Memory B cell (primary cell): ENCODE data around the gene MRTFA.
A peak's percentile ranks its signal among the peaks of the same experiment; 100 is the strongest.
"Not testable (repeated sequence)": the region's sequence is repeated elsewhere in the genome, so short reads cannot be mapped to it uniquely, and the experiment has no call there.

Experiments used
- ATAC-seq: fragments of 150-1000 bp; cut with Tn5 transposase; 2 replicates; pipeline ENCODE4 v1.10.0; 2021; ENCODE audit warnings: low read depth, mild to moderate bottlenecking, moderate library complexity
- DNase-seq, 2 donors: peaks; one replicate each; pipeline ENCODE4 v3.0.0; 2022; ENCODE audit warnings: low spot score in 2 of 2
- H3K27ac Mint-ChIP-seq: one replicate; pipeline ENCODE4 v1.8.0; 2022; ENCODE audit warnings: mild to moderate bottlenecking, moderate library complexity, mixed read lengths
- H3K27me3 Mint-ChIP-seq: one replicate; pipeline ENCODE4 v1.8.0; 2022; ENCODE audit warnings: mixed read lengths
- H3K36me3 Mint-ChIP-seq: one replicate; pipeline ENCODE4 v1.8.0; 2022; ENCODE audit warnings: mild to moderate bottlenecking, mixed read lengths
- H3K4me1 Mint-ChIP-seq: one replicate; pipeline ENCODE4 v1.8.0; 2022; ENCODE audit warnings: mixed read lengths
- H3K4me3 Mint-ChIP-seq: one replicate; pipeline ENCODE4 v1.8.0; 2022; ENCODE audit warnings: mild to moderate bottlenecking, moderate library complexity, mixed read lengths
- H3K9me3 Mint-ChIP-seq: one replicate; pipeline ENCODE4 v1.8.0; 2022; ENCODE audit warnings: mixed read lengths

MRTFA gene

DNA sequence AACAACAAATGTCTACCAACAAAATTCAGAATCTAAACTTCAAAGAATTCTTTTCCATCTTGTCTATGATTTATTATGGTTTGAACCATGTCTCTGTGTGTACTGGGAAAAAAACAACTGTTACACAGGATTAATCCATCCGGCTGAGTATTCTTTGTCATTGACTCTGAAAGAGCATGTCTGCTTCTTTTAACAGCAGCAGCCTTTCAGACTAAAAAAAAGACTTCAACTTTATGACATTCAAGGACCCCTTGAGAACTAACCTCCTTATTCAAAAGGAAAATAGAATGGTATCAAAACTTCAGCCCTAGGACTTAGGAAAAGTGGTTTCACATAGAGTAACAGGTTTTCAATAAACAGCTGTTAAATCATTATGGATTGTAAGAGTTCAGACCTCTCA lies 79.9 kb downstream of the MRTFA start:
- Mint-ChIP-seq H3K36me3 (peaks cover 28% of the 10 kb centered on the region), H3K4me3 (no peak overlapping the region), H3K27me3 (no peaks in the 10 kb centered on the region), H3K27ac (peak overlapping the region; percentile 45), H3K4me1 (peaks cover 11% of the 10 kb centered on the region), H3K9me3 (peaks cover 3% of the 10 kb centered on the region)
- ATAC-seq (no peak), DNase-seq (no peak)

DNA sequence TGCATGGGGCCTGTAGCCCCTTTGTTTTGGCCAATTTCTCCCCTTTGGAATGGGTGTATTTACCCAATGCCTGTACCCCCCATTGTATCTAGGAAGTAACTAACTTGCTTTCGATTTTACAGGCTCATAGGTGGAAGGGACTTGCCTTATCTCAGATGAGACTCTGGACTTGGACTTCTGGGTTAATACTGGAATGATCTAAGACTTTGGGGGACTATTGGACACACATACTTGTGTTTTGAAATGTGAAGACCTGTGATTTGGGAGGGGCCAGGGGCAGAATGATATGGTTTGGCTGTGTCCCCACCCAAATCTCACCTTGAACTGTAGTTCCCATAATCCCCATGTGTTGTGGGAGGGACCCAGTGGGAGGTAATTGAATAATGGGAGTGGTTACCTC lies 82.5 kb downstream of the MRTFA start:
- not testable (repeated sequence) for H3K27me3 Mint-ChIP-seq, H3K9me3 Mint-ChIP-seq, H3K27ac Mint-ChIP-seq, DNase-seq, ATAC-seq, H3K4me3 Mint-ChIP-seq, H3K4me1 Mint-ChIP-seq
- peaks cover 26% of the 10 kb centered on the region for H3K36me3 Mint-ChIP-seq

GRCh38 chr22:40553014-40553554 lies 83.4 kb downstream of the MRTFA start:
- no peak for ATAC-seq
- no peak overlapping the region for H3K4me3 Mint-ChIP-seq

GRCh38 chr22:40552070-40552469 lies 84.4 kb downstream of the MRTFA start:
- H3K27me3 Mint-ChIP-seq = no peaks in the 10 kb centered on the region
- DNase-seq (no peak), ATAC-seq (no peak)
- H3K4me1 Mint-ChIP-seq = peaks cover 5% of the 10 kb centered on the region
- no peak overlapping the region for H3K27ac Mint-ChIP-seq
- H3K36me3 Mint-ChIP-seq = peaks cover 32% of the 10 kb centered on the region
- no peak overlapping the region for H3K4me3 Mint-ChIP-seq
- H3K9me3 Mint-ChIP-seq = peaks cover 3% of the 10 kb centered on the region

More at GRCh38 chr22:40553014-40553554, 83.4 kb downstream of the MRTFA start:
- Mint-ChIP-seq H3K36me3 (peaks cover 26% of the 10 kb centered on the region), H3K27me3 (no peaks in the 10 kb centered on the region), H3K9me3 (peaks cover 3% of the 10 kb centered on the region), H3K4me1 (peaks cover 5% of the 10 kb centered on the region), H3K27ac (no peak overlapping the region)
- DNase-seq = no peak

DNA sequence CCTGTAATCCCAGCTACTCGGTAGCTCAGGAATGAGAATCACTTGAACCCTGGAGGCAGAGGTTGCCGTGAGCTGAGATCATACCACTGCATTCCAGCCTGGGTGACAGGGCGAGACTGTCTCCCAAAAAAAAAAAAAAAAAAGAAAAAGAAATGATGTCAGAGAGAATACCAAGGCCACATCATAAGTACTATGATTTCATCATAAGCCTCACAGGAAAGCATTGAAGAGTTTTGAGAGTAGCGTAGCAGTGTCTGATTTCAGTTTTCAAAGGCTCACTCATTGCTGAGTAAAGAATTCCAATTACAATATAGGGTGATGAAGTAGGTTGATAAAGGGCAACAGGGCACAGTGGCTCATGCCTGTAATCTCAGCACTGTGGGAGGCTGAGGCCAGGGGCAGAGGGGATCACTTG lies 88.8 kb downstream of the MRTFA start:
- no peak for DNase-seq
- Mint-ChIP-seq H3K27ac (no peak overlapping the region), H3K4me1 (no peaks in the 10 kb centered on the region), H3K27me3 (no peaks in the 10 kb centered on the region), H3K36me3 (peaks cover 26% of the 10 kb centered on the region), H3K4me3 (no peak overlapping the region), H3K9me3 (peaks cover 1% of the 10 kb centered on the region)
- ATAC-seq = no peak

- ATAC-seq = no peak
- no peaks in the 10 kb centered on the region for H3K27me3 Mint-ChIP-seq
These were observed 91.8 kb downstream of the MRTFA start for GRCh38 chr22:40544758-40545157.

DNA sequence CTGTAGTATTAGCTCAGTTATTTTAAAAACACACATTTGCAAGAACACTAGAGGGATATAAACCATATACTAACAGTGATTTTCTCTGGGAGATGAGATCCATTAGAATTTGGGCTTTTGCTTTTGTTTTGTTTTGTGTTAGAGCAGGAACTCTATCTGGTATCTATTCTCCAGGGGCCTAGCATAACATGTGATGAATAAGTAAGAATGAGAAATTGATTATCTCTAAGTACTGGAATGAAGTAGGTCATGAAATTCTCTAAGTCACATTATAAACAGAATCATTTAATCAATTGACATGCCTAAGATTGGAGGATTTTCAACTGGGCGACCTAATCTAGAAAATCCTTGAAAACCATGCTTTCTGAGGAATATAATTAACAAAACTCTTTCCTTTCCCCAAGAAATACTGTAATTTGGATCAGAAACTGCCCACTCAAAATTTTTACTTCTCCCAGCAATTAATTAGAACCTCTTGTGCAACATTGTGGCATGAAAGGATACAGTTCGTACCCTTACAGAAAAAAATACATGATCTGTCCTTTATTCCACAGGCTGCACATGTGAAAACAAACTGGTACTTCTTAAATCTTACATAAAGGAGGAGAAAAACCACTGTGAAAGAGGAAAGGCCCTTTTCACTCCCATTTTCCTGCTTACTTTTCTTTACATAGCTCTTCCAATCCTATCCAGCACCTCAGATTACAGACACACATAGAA lies 93.5 kb downstream of the MRTFA start:
- H3K4me3 Mint-ChIP-seq = no peak overlapping the region
- no peak for DNase-seq
- H3K9me3 Mint-ChIP-seq = no peaks in the 10 kb centered on the region
- no peaks in the 10 kb centered on the region for H3K27me3 Mint-ChIP-seq
- peaks cover 16% of the 10 kb centered on the region for H3K36me3 Mint-ChIP-seq
- H3K4me1 Mint-ChIP-seq = peaks cover 7% of the 10 kb centered on the region
- H3K27ac Mint-ChIP-seq = no peak overlapping the region
- no peak for ATAC-seq

More at GRCh38 chr22:40544758-40545157, 91.8 kb downstream of the MRTFA start:
- H3K4me1 Mint-ChIP-seq = peaks cover 7% of the 10 kb centered on the region
- no peaks in the 10 kb centered on the region for H3K9me3 Mint-ChIP-seq
- DNase-seq = no peak
- no peak overlapping the region for H3K4me3 Mint-ChIP-seq
- H3K36me3 Mint-ChIP-seq = peaks cover 18% of the 10 kb centered on the region
- H3K27ac Mint-ChIP-seq = no peak overlapping the region

DNA sequence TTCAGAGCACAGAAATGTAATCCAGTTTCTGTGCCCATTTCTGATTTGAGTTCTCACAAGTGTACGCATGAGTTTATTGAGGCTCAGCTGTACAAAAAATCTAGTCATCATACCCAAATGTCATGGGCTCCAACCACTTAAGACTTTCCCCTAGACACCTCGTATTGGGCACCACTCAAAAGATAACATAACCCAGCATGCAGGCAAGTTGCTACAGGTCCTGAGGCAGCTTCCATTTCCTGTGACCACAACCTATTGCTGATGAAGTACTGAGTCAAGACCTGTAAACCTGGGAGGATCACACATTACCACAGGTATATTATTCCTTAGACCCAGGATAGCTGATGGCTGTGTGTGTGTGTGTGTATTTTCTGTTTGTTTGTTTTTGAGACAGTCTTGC lies 95.2 kb downstream of the MRTFA start:
- ATAC-seq = no peak
- H3K9me3 Mint-ChIP-seq = no peaks in the 10 kb centered on the region
- H3K4me3 Mint-ChIP-seq = no peak overlapping the region
- peaks cover 8% of the 10 kb centered on the region for H3K36me3 Mint-ChIP-seq
- H3K4me1 Mint-ChIP-seq = peaks cover 7% of the 10 kb centered on the region
- DNase-seq = no peak
- no peaks in the 10 kb centered on the region for H3K27me3 Mint-ChIP-seq
- no peak overlapping the region for H3K27ac Mint-ChIP-seq

DNA sequence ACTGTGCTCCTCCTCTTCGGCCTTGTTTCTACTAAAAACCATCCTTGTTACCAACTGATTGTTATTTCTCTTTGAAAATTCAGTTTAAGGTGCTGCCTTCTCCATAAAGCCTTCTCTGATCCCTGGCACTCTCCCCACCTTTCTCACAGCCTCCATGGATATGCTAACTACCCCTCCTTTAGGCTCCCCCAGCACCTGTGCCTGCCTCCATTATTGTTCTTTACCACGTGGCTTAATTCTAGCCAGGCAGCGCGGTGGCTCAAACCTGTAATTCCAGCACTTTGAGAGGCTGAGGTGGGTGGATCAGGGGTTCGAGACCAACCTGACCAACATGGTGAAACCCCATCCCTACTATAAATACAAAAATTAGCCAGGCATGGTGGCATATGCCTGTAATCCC lies 96.3 kb downstream of the MRTFA start:
- Mint-ChIP-seq H3K9me3 (no peaks in the 10 kb centered on the region), H3K27ac (peak overlapping the region; percentile 58), H3K36me3 (peaks cover 3% of the 10 kb centered on the region), H3K4me3 (no peak overlapping the region), H3K4me1 (peaks cover 8% of the 10 kb centered on the region), H3K27me3 (no peaks in the 10 kb centered on the region)
- DNase-seq = no peak
- no peak for ATAC-seq

- not testable (repeated sequence) for DNase-seq, H3K27me3 Mint-ChIP-seq, H3K9me3 Mint-ChIP-seq, H3K27ac Mint-ChIP-seq, ATAC-seq, H3K36me3 Mint-ChIP-seq, H3K4me3 Mint-ChIP-seq
- peaks cover 37% of the 10 kb centered on the region for H3K4me1 Mint-ChIP-seq
These were observed 100.4 kb downstream of the MRTFA start for GRCh38 chr22:40536149-40536548.

DNA sequence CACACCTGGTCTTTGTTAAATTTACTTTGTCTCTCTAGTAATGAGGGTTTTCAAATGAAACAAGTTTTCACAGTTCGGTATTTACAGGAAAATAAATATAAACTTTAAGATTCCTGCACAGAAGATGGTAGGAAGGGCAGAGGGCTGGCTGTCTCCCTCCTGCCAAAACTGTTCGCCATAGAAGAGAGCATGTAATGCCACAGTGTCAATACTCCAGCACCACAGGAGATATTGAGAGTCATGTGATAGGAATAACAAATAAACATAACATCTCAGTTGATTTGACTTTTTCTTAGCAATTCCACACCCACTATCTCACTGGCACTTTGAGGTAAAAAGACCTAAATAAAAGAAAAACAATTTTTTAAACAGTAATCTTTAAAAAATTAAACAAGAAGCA lies 100.9 kb downstream of the MRTFA start:
- DNase-seq (no peak), ATAC-seq (no peak)
- Mint-ChIP-seq H3K36me3 (peaks cover 2% of the 10 kb centered on the region), H3K27me3 (no peaks in the 10 kb centered on the region), H3K4me1 (peaks cover 37% of the 10 kb centered on the region), H3K9me3 (no peaks in the 10 kb centered on the region), H3K4me3 (no peak overlapping the region), H3K27ac (peak overlapping the region; percentile 80)

DNA sequence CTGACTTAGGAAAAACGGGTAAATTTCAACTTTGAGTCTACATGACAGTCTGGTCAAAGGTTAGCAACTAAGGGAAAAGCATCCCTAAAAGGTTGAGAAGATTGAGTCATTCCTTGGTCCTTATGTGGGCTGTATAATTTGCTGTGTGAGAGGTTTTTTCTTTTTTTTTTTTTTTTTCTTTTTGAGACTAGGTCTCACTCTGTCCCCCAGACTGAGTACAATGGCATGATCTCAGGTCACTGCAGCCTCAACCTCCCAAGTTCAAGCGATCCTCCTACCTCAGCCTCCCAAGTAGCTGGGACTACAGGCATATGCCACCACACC lies 101.4 kb downstream of the MRTFA start:
- DNase-seq = no peak
- Mint-ChIP-seq H3K27ac (peak overlapping the region; percentile 80), H3K4me3 (no peak overlapping the region), H3K36me3 (peaks cover 2% of the 10 kb centered on the region), H3K27me3 (no peaks in the 10 kb centered on the region), H3K4me1 (peaks cover 39% of the 10 kb centered on the region), H3K9me3 (no peaks in the 10 kb centered on the region)
- ATAC-seq = no peak

- H3K4me3 Mint-ChIP-seq = peak overlapping the region; percentile 41
- no peaks in the 10 kb centered on the region for H3K9me3 Mint-ChIP-seq
- H3K27ac Mint-ChIP-seq = peak overlapping the region; percentile 80
- H3K27me3 Mint-ChIP-seq = no peaks in the 10 kb centered on the region
- no peak for ATAC-seq
- no peak for DNase-seq
- peaks cover 2% of the 10 kb centered on the region for H3K36me3 Mint-ChIP-seq
- peaks cover 44% of the 10 kb centered on the region for H3K4me1 Mint-ChIP-seq
These were observed 101.9 kb downstream of the MRTFA start for GRCh38 chr22:40534379-40535188.

- peaks cover 2% of the 10 kb centered on the region for H3K36me3 Mint-ChIP-seq
- H3K9me3 Mint-ChIP-seq = no peaks in the 10 kb centered on the region
- ATAC-seq = peak; percentile 96
- H3K27ac Mint-ChIP-seq = peak overlapping the region; percentile 80
- H3K4me3 Mint-ChIP-seq = peak overlapping the region; percentile 49
- DNase-seq = peak in 1 of 2 donors; percentile 35
- H3K4me1 Mint-ChIP-seq = peaks cover 44% of the 10 kb centered on the region
- no peaks in the 10 kb centered on the region for H3K27me3 Mint-ChIP-seq
These were observed 102.7 kb downstream of the MRTFA start for GRCh38 chr22:40533712-40534378.
